Measurements from ENCODE around the gene SDK1. TPM values are rescaled to one million over a fixed set of nuclear protein-coding genes. Genes with fewer than 3 reads are reported as not detected.
A peak's percentile ranks its signal among the peaks of the same experiment; 100 is the strongest.

SDK1 gene
- polyA plus RNA-seq, 2 of the 4 experiments (the other 2 are of a cell fraction): 0.12 to 0.28 TPM

DNA sequence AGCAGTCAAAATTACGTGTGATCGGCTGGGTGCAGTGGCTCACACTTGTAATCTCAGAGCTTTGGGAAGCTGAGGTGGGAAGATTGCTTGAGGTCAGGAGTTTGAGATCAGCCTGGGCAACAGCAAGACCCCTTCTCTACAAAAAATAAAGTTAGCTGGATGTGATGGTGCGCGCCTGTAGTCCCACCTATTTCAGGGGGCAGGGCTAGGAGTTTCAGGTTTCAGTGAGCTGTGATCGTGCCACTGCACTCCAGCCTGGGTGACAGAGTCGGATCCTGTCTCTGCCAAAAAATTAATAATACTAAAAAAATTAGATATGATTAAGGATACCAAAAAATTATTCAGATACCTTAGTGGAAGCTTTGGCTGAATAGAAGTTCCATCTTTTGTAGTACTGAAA lies 136.4 kb downstream of the SDK1 start:
- DNase-seq (ENCODE audit: low read depth in 1 of 2, low spot score in 1 of 2) (no peak), ATAC-seq (0 out of 6 replicates have a peak, but pooled peaks of 1 of the 2 experiments have one; percentile 16), FAIRE-seq (no peak)
- POLR2A ChIA-PET: no interaction called here
- peak overlapping the region; percentile 17; the same call in 1 of the 3 replicates for H3K4me3 ChIP-seq
- H3K27ac ChIP-seq: peak overlapping the region; percentile 66 to 79
- CTCF ChIA-PET: no interaction called here
- no peaks in the 10 kb centered on the region for H3K9me3 ChIP-seq
- TF ChIP-seq SREBF2 (IDR thresholded peaks at IDR 0.05) (no peak), KDM1A (IDR thresholded peaks at IDR 0.05; ENCODE audit: low read depth) (no peak), RFX5 (IDR thresholded peaks at IDR 0.05) (no peak), PBX3 (IDR thresholded peaks at IDR 0.05) (no peak), HES2 (IDR thresholded peaks at IDR 0.05) (no peak), RAD21 (conservative IDR thresholded peaks at IDR 0.05 in 1 of 2, IDR thresholded peaks at IDR 0.05 in 1 of 2) (no peak), HEYL (CRISPR knock-in tag; IDR thresholded peaks at IDR 0.05) (no peak)
- TF ChIP-seq, protein P1, sequence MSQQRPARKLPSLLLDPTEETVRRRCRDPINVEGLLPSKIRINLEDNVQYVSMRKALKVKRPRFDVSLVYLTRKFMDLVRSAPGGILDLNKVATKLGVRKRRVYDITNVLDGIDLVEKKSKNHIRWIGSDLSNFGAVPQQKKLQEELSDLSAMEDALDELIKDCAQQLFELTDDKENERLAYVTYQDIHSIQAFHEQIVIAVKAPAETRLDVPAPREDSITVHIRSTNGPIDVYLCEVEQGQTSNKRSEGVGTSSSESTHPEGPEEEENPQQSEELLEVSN (IDR thresholded peaks at IDR 0.05; ENCODE audit: borderline replicate concordance, low read depth): no peak
- peak overlapping the region; percentile 59 for H3K4me2 ChIP-seq
- H3K4me1 ChIP-seq: peaks cover 41% of the 10 kb centered on the region
- WGBS (ENCODE audit: missing lambda C conversion rate): 60% methylated on average over 6 of the region's 6 CpGs

- Histone ChIP-seq H3K4me3 (no peak overlapping the region), H3K9me3 (no peaks in the 10 kb centered on the region), H3K4me1 (peaks cover 41% of the 10 kb centered on the region), H3K4me2 (peak overlapping the region; percentile 59; the same call in 2 of the 3 replicates), H3K27ac (peak overlapping the region; percentile 48 to 75; a peak in 3 of 6 replicates)
- ATAC-seq (no peak), FAIRE-seq (no peak), DNase-seq (ENCODE audit: low read depth in 1 of 2, low spot score in 1 of 2) (no peak)
- 70% methylated on average over 4 of the region's 4 CpGs for WGBS (ENCODE audit: missing lambda C conversion rate)
- ChIA-PET POLR2A (no interaction called here), CTCF (no interaction called here)
- TF ChIP-seq RARB (CRISPR knock-in tag; IDR thresholded peaks at IDR 0.05): no peak
- TF ChIP-seq CBX8 (IDR thresholded peaks at IDR 0.05): no peak
- no peak for TF ChIP-seq HOXB5 (CRISPR knock-in tag; IDR thresholded peaks at IDR 0.05)
- TF ChIP-seq PBX3 (IDR thresholded peaks at IDR 0.05): no peak
- TF ChIP-seq PHF8 (IDR thresholded peaks at IDR 0.05; ENCODE audit: borderline replicate concordance, low read depth): no peak
- no peak for TF ChIP-seq TFCP2L1 (CRISPR knock-in tag; IDR thresholded peaks at IDR 0.05)
- TF ChIP-seq USF2 (IDR thresholded peaks at IDR 0.05): no peak
- TF ChIP-seq POLR2A (IDR thresholded peaks at IDR 0.05; ENCODE audit: low read length): no peak
- TF ChIP-seq RCOR1 (IDR thresholded peaks at IDR 0.05; ENCODE audit: low read depth, low read length): no peak
These were observed 137.3 kb downstream of the SDK1 start for GRCh38 chr7:3438352-3438751.

- DNase-seq (ENCODE audit: low read depth in 1 of 2, low spot score in 1 of 2): peak; percentile 60 to 63
- WGBS (ENCODE audit: missing lambda C conversion rate): 6% methylated on average over 3 of the region's 3 CpGs
- Histone ChIP-seq H3K4me1 (peaks cover 41% of the 10 kb centered on the region), H3K9me3 (no peaks in the 10 kb centered on the region), H3K27ac (peak overlapping the region; percentile 48 to 75; a peak in 5 of 6 replicates), H3K4me2 (peak overlapping the region; percentile 59), H3K4me3 (no peak overlapping the region)
- peak; percentile 92 for FAIRE-seq
- ChIA-PET POLR2A (interaction anchor here (0.6 kb wide), 1 partner anchor 555 kb away, joined by 3 read pairs; no protein-coding TSS in a partner anchor), CTCF (interaction anchor here (0.9 to 1.1 kb wide), 3 partner anchors 10 to 574 kb away, joined by 4 to 6 read pairs (median 5); no protein-coding TSS in a partner anchor)
- peak; percentile 89 to 92 for ATAC-seq
- TF ChIP-seq BHLHE40 (IDR thresholded peaks at IDR 0.05; ENCODE audit: low read depth, low read length) (no peak), FOSL2 (IDR thresholded peaks at IDR 0.05) (peak; percentile 56), FOSL2 (CRISPR knock-in tag; IDR thresholded peaks at IDR 0.05) (peak; percentile 87), SMC3 (IDR thresholded peaks at IDR 0.05) (no peak), CHD2 (IDR thresholded peaks at IDR 0.05; ENCODE audit: low read length, partially characterized antibody) (no peak), ZFP36 (IDR thresholded peaks at IDR 0.05; ENCODE audit: borderline replicate concordance, partially characterized antibody) (no peak), HEYL (CRISPR knock-in tag; IDR thresholded peaks at IDR 0.05) (no peak), JUNB (IDR thresholded peaks at IDR 0.05) (peak; percentile 66; the same call in 1 of the 2 replicates), TP53 (CRISPR knock-in tag; IDR thresholded peaks at IDR 0.05) (no peak), CBX2 (IDR thresholded peaks at IDR 0.05; ENCODE audit: borderline replicate concordance, low read depth) (no peak), MAZ (IDR thresholded peaks at IDR 0.05; ENCODE audit: borderline replicate concordance, low read depth, low read length) (no peak), CBX8 (IDR thresholded peaks at IDR 0.05) (no peak), EP300 (IDR thresholded peaks at IDR 0.05) (no peak), NR3C1 (IDR thresholded peaks at IDR 0.05) (no peak), CEBPB (IDR thresholded peaks at IDR 0.05) (peak; percentile 90 to 96; a peak in 3 of 4 replicates)
- TF ChIP-seq, protein P2, sequence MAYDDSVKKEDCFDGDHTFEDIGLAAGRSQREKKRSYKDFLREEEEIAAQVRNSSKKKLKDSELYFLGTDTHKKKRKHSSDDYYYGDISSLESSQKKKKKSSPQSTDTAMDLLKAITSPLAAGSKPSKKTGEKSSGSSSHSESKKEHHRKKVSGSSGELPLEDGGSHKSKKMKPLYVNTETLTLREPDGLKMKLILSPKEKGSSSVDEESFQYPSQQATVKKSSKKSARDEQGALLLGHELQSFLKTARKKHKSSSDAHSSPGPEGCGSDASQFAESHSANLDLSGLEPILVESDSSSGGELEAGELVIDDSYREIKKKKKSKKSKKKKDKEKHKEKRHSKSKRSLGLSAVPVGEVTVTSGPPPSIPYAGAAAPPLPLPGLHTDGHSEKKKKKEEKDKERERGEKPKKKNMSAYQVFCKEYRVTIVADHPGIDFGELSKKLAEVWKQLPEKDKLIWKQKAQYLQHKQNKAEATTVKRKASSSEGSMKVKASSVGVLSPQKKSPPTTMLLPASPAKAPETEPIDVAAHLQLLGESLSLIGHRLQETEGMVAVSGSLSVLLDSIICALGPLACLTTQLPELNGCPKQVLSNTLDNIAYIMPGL (CRISPR knock-in tag; IDR thresholded peaks at IDR 0.05; ENCODE audit: borderline replicate concordance): no peak
These were observed 138.4 kb downstream of the SDK1 start for GRCh38 chr7:3439333-3440030.

Measured in A549 (cell line).